Measurements from ENCODE around the gene KIF3A.

DNA sequence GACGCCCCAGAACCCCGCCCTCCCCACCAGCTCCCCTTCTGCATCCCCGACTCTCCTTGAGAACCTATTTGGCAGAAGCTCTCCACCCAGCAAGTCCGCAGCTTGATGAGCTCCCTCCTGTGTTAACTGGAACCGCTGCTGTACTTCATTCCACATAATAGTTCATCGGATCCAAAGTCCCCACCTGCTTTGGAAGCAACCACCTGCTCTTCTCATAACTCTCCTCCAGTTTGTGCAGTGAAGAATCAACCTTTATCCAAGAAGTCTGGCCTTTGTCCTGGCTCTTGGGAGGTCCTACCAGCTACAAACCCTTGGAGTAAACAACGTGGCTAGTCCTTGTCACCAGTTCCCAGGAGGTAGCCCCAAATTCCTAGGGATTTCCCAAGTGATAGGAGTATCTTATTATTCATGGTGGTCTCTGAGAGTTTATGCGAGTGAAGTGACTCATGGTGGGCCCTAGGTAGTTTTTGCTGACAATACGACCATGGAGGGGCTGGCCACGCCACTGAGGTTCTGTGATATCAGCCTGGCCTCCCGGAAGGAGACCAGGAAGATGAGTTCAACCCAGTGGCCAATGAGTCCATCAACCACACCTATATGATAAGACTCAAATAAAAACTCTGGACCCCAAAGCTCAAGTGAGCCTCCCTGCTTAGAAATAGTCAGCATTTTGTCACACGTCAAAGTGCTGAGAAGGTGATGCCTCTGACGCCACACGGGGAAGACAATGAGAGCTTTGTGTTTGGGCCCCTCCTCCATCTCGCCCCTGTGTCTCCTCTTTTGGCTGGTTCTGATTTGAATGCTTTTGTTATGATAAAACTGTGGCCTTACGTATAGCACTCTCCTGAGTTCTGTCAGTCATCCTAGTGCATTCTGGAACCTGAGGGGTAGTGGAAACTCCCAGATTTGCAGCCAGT lies 67.1 kb downstream of the KIF3A start:
- TF ChIP-seq, protein P1, sequence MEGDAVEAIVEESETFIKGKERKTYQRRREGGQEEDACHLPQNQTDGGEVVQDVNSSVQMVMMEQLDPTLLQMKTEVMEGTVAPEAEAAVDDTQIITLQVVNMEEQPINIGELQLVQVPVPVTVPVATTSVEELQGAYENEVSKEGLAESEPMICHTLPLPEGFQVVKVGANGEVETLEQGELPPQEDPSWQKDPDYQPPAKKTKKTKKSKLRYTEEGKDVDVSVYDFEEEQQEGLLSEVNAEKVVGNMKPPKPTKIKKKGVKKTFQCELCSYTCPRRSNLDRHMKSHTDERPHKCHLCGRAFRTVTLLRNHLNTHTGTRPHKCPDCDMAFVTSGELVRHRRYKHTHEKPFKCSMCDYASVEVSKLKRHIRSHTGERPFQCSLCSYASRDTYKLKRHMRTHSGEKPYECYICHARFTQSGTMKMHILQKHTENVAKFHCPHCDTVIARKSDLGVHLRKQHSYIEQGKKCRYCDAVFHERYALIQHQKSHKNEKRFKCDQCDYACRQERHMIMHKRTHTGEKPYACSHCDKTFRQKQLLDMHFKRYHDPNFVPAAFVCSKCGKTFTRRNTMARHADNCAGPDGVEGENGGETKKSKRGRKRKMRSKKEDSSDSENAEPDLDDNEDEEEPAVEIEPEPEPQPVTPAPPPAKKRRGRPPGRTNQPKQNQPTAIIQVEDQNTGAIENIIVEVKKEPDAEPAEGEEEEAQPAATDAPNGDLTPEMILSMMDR (IDR thresholded peaks at IDR 0.05): no peak
- TF ChIP-seq POLR2A (IDR thresholded peaks at IDR 0.05): no peak
